GM10847 (cell line): ENCODE data around the gene SLC2A6.

ENCODE experiments used
- POLR2A ChIP-seq: IDR thresholded peaks from 2 replicates; pipeline ENCODE4 v1.6.1; 2011; ENCODE audit not compliant: insufficient read length; ENCODE audit errors: extremely low read depth

SLC2A6 gene

DNA sequence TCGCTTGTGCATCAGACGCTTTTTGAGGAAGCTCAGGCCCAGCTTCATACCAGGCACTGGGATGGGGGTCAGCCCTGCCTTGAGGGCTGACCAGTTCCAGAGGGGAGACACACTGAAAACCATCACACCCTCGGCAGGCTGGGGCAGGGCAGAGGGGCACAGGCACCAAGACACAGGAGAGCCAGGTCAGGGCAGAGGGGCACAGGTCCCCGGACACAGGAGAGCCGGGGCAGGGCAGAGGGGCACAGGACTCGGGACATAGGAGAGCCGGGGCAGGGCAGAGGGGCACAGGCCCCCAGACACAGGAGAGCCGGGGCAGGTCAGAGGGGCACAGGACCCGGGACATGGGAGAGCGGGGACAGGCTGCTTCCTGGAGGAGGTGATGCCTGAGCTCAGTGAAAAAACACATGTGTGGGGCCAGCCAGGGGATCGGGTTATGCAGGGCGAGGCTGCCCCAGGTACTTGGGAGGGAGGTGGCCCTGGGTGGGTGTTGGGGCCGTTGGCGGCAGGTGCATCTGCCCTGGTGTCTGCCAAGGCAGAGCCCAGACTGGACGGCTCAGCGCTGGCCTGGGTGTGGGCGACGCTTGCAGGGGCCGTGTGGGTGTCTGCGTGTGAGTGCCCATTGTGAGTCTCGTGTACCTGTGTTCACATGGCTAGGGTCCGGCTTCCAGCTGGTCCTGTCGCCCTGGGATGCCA is 15.1 kb upstream of the SLC2A6 start:
- TF ChIP-seq POLR2A, result no peak

DNA sequence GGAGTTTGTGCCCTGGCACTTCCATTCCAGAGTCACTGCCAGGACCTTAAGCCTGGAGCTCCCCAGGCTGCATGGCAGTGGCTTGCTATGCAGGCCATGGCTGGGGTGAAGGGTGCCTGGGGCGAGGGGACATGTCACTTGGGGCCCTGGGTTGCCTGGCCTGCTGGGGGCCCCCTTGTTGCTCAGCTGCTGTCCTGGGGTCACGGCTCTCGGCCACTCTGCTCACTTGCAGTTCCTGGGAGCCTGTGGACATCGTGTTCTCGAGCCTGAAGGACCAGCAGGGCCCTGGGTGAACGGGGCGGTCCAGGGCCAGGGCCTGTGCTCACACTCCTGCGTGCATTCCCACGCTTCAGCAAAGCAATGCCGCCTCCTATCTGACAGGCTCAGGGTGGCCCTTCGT is 14.5 kb upstream of the SLC2A6 start:
- TF ChIP-seq POLR2A, result no peak

DNA sequence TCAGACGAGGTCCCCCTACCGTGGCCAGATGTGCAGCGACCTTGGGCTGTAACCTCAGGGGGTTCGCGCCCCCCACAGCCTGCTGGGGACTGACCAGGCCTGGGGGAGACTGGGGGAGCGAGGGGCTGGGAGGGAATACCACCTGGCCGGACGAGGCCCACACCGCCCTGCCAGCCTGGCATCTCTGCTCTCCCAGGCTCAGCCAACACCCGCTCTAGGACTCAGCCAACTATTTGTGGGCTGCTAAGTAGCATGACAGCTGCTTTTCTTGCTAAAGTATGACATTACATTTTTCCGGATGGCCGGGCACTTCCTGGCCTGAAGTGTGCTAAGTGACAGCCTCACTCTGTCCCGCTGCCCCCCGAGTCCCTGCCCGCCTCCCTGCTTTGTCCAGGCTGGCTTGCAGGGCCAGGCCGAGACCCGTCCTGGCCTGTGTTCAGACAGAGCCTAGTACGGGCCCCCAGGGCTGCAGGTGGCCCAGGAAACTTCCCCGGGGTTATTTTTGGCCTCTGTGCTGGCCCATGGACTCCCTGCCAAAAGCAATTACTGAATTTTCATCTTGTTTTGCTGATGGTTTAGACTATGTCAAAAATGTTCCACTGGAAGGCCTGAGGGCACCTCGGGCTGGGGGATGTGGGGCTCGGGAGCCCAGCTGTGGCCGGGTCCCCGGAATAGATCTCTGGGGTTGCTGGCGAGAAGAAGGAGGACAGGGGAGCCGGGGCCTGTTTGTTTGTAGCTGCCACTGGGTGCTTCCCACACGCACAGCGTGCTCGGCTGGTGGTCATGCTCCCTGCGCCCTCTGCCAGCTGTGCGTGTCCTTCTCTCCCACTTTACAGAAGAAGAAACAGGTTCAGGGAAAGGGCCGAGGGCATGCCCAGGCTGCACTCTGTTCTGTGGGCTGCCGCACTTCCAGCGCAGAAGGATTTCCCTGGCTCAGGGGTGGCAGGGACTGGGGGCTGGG is 13.4 kb upstream of the SLC2A6 start:
- TF ChIP-seq POLR2A, result no peak

DNA sequence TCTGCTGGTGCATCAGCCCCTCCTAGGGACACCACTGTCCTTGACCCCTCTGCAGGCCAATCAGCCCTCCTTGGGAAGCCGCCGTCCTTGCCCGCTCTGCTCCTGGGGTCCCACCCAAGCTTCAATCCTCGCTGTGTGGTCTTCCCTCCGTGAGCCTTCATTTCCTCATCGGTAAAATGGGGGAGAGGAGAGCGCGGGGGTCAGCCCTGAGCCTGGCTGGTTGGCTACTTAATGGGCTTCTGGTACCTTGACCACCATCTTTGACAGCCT is 12.7 kb upstream of the SLC2A6 start:
- no peak for TF ChIP-seq POLR2A

DNA sequence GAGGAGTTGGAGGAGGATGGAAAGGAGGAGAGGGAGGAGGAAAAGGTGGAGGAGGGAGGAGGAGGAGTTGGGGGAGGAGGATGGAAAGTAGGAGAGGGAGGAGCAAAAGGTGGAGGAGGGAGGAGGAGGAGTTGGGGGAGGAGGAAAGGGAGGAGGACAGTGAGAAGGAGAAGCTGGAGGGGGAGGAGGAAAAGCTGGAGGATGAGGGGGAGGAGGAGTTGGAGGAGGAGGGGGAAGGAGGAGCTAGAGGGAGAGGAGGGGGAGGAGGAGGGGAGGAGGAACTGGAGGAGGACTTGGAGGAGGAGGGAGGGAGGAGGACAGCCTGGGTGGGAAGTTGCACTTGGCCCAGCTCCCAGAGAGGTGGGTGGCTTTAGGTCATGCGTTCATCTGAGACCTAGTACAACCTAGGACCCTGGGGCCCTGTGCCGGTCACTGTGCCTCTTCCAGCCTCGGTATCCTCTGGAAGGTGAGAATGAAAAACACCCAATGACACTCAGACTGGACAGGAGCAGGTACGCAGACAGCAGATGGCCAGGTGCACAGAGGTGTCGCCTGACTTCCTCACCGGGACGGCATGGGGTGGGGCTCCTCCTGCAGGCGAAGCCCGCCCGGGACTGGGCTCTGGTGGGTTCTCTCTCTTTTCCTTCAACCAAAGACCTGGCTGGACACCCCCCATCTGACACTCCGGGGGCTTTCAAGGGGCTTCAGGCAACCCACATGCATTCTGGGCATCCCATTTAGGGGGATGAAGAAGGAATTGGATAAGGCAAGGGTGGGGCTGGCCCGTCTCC is 12.2 kb upstream of the SLC2A6 start:
- no peak for TF ChIP-seq POLR2A

DNA sequence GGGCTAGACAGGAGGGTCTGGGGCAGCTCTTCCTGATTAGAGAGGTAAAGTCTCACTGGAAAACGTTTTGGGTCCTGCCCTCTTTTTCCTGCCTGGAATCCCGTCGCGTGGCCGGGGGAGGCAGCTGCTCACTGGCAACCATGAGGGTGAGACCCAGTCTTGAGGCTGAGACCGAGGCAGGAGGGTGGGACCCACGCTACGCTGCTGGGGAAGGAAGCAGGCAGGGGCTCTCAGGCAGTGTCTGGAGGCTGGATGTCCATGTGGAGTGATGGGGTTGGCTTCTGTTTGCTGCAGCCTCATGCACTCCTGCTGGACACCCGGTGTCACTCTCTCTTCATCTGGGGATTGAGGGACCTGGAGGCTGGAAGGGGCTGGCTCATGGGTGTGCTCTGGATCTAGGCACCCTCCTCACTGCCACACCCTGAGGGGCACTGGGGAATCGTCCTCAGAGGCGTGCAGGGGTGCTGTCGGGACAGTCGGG is 11.3 kb upstream of the SLC2A6 start:
- no peak for TF ChIP-seq POLR2A

DNA sequence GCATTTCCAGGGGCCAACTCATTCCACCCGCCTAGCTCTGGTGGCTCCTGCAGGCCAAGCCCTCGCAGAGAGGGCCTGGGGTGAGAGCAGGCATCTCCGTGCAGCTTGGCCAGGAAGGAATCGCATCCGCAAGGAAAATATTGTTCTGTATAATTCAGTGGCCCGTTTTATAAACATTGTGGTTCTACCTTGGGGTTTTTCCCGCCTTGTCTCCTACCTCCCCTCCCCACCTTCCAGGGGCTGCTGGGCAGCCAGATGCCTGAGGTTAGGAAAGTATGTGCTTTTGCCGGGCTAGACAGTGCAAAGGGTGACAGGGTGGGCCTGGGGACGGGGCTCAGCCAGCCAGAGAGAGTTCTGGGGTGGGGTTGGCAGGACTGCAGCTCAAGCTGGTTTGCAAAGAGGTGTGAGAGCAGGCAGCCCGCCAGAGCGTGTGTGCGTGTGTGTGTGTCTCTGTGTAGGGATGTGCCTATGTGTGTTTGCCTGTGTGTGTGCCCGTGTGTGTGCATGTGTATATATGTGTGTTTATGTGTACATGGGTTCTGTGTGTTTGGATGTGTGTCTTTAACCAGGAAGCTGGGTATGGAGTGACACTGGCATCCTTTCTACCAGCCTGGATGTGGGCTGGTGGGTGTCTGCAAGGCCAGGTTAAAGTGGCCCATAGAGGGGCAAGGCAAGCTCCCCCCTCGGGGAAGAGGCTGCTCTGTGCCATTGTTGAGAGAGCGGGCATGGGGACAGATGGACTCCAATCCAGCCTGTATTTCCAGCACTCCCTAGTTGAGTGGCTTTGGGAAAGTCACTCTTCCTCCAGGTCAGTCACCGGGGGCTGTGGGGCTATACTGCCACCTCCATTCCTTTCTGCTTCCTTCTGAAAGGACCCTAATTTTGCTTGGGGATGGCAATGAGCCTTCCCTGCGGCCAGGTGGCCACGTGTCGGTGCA is 10.6 kb upstream of the SLC2A6 start:
- TF ChIP-seq POLR2A, result no peak

DNA sequence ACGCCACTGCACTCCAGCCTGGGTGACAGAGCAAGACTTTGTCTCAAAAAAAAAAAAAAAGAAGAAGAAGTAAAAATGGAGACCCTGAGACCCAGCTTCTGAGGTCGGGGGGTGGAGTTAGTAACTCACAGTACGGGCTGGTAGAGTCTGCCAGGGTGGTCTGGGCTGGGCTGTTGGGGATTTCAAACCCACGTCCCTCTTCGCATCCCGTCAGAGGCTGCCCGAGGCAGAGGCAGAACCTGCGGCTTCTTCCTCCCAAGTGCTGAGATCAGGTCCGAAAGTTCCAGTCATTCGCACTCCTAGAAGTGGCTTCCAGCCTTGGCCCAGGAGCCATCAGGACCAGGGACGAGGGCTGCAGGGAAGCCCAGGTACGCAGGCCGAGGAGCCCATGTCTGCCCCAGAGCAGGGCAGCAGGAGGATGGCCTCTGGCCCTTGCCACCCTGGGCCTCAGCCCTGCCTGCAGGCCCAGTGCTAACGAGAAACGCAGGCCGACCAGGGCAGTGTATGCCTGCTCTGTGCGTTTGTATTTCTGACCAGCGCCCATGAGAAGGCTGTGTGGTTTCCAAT is 9.9 kb upstream of the SLC2A6 start:
- no peak for TF ChIP-seq POLR2A

DNA sequence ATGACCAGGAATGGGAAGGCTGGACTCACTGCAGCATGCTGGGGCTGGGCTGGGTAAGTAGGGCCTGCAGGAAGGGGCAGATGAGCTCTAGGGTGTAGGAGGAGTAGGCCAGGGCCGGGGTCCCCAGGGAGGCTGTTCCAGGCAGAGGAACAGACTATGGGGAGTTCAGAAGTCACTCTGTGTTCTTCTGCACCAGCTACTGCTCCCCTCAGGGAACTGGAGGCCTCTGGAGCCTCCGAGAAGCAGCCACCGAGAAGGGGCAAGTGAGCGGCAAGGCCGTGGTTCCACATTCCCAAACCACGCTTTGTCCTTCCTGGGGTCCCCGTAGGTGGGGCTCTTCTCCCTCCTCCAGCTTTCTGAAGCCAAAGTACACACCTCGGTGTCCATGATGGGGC is 8.4 kb upstream of the SLC2A6 start:
- TF ChIP-seq POLR2A, result no peak

DNA sequence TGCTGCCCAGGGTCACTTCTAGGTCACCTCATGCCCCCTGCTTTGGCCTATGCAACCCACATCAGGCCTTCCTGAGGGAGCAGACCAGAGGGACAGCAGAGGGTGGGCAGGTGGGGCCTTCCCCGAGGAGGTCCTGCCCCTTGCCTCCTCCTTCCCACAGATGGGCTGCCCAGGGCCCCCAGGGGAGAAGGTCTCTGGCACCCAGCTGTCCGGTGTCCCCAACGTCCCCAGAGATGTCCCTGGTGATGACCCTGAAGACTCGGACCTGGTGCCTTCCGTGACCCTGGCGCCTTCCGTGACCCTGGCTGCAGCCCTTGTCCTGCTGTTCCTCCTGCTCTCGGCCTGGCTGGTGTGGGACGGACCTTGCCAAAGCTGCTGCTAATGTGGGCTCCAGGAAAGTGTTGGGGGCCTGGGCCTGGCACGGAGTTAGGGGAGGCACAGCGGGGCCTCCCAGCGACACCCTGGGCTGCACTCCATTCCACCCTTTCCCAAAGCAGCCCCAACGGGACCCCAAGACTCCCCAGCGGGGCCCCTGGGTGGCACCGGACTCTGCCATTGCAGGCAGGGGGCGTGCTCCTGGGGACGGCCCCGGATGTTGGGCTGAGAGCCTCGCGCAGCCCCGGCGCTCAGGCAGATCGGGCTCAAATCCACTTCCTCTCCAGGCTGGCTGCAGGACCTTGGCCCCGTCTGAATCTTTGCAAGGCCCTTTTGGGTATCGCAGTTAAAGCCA is 6.8 kb upstream of the SLC2A6 start:
- no peak for TF ChIP-seq POLR2A

DNA sequence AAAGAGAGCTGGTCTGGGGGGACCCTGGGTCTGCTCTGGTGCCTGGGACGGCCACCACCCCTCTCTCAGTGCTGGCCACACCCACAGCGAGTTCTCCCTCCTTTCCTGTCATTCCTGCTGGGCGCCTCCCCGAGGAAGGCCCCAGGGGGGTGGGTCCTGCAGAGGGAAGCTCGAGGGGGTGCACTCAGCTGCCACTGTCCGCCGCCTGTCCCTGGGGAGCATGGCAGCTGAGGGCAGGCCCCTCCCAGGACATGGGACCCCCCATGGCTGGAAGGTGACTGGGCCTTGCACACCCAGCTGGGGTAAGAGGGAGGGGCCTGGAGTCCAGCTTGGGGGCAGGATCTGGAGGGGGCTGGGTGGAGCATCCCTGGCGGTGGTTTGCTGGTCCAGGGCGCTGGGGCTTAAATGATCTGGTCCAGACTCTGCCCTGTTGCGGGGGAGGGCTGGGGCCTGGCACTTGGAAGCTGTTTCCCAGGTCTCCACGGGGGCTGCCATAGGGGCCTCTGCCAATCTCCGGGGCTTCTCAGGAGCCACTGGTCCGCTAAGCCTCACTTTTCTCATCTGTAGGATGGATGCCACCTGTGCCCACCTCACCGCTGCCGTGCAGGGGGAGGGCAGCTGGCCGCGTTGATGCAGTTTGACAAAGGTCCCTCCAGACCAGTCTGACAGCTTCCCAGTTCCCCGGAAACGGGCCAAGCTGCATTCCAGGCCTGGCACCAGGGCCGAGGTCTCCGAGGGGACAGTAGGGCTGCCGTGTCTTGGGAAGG is 6.0 kb upstream of the SLC2A6 start:
- TF ChIP-seq POLR2A, result no peak

DNA sequence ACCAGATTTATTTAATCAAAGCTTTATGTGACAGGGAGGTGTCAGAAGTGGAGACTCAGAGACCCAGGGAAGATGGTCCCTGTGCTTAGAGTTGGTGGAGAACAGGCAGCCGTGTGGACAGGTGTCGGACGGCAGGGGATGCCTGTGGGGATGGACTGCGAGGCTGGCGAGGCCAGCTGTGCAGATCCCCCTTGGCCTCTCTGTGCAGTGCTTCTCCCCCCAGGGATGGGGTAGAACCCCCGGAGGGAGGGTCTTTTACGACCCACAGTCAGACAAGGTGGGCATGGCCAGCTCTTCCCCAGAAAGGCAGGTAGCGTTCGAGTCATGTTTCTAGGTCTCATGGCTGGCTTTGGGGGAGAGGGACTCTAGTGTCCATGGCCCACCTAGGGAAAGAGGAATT is 4.7 kb upstream of the SLC2A6 start:
- no peak for TF ChIP-seq POLR2A
